GM12875 (cell line): ENCODE results near the gene PEX3.
A peak's percentile ranks its signal among the peaks of the same experiment; 100 is the strongest.
"Not testable (repeated sequence)": the region's sequence is repeated elsewhere in the genome, so short reads cannot be mapped to it uniquely, and the experiment has no call there.

Experiments used
- H3K4me3 ChIP-seq: one replicate; pipeline ENCODE4 v1.5.1; 2011; ENCODE audit warnings: low read depth, low read length, control low read depth
- TF ChIP-seq, protein P1 (sequence below): IDR thresholded peaks from 2 replicates; pipeline ENCODE4 v1.5.1; 2011; ENCODE audit warnings: low read depth, mild to moderate bottlenecking, control low read depth, inconsistent platforms, low read length, moderate library complexity, borderline replicate concordance; ENCODE audit not compliant: insufficient read depth

Gene PEX3

DNA sequence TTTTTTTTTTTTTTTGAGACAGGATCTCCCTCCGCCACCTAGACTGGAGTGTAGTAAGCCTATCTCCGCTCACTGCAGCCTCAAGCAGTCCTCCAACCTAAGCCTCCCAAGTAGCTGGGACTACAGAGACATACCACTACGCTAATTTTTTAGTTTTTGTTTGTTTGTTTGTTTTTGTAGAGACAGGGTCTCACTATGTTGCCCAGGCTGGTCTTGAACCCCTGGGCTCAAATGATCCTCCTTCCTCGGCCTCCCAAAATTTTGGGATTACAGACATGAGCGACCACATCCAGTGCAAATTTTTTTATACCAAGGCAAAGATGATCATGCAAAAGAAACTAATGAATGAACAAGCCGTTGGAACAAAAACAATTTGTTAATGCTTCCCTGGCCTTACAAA, 55.6 kb downstream of the PEX3 start:
- TF ChIP-seq, protein P1, sequence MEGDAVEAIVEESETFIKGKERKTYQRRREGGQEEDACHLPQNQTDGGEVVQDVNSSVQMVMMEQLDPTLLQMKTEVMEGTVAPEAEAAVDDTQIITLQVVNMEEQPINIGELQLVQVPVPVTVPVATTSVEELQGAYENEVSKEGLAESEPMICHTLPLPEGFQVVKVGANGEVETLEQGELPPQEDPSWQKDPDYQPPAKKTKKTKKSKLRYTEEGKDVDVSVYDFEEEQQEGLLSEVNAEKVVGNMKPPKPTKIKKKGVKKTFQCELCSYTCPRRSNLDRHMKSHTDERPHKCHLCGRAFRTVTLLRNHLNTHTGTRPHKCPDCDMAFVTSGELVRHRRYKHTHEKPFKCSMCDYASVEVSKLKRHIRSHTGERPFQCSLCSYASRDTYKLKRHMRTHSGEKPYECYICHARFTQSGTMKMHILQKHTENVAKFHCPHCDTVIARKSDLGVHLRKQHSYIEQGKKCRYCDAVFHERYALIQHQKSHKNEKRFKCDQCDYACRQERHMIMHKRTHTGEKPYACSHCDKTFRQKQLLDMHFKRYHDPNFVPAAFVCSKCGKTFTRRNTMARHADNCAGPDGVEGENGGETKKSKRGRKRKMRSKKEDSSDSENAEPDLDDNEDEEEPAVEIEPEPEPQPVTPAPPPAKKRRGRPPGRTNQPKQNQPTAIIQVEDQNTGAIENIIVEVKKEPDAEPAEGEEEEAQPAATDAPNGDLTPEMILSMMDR = no peak
- H3K4me3 ChIP-seq = no peak overlapping the region

DNA sequence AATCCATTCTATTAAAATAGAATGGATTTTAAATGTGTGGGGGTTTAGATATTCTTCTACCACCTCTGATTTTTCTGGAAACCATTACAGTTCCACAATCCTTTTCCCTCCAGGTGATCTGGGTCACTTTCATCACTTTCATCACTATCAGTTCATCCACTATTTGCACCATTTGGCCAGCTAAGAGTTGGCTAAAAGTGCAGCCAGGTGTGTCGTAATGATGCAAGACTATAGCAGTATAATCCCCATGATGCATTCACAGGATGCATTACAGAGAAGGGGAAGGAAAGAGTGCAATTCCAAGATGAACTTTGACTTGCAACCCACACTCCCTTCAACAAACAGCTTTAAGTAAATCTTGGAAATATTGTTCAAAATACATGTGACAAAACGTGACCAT, 56.0 kb downstream of the PEX3 start:
- TF ChIP-seq, protein P1 = no peak
- no peak overlapping the region for H3K4me3 ChIP-seq

DNA sequence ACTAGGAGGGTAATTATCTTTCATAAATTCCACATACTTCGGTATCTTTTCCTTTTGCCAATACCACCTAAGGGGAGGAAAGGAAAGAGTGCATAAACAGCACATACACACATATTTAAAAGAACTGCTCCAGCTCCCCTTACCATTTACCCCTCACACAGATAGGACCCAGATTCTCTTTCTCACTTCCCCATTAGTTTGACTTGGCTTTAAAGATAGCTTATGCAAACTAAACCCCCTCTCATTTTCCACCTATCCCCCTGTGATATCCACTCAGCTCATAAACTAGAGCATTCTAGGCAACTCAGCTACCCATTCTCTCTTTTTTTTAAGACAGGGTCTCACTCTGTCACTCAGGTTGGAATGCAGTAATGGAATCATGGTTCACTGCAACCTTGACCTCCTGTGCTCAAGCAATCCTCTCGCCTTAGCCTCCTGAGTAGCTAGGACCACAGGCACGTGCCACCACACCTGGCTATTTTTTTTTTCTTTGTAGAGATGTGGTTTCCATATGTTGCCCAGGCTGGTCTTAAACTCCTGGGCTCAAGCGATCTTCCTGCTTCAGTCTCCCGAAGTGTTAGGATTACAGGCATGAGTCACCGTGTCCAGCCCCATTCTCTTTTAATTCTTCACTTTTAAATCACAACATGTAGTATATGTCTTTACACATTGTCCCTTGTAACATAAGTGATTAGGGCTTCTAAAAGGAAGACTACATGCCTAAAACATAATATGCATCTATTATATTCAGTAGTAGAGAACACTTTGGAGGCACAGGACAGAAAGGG, 56.9 kb downstream of the PEX3 start:
- TF ChIP-seq, protein P1 = no peak
- H3K4me3 ChIP-seq = no peak overlapping the region

DNA sequence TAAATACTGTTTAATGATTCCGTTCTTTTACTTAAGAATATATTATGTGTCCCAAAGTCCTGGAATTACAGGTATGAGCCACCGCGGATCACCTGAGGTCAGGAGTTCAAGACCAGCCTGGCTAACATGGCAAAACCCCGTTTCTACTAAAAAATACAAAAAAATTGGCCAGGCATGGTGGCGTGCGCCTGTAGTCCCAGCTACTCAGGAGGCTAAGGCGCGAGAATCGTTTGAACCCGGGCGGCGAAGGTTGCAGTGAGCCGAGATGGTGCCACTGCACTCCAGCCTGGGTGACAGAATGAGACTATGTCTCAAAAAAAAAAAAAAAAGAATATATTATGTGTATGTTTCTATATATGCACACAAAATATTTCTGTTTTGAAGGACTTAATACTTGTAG, 59.7 kb downstream of the PEX3 start:
- not testable (repeated sequence) for H3K4me3 ChIP-seq

DNA sequence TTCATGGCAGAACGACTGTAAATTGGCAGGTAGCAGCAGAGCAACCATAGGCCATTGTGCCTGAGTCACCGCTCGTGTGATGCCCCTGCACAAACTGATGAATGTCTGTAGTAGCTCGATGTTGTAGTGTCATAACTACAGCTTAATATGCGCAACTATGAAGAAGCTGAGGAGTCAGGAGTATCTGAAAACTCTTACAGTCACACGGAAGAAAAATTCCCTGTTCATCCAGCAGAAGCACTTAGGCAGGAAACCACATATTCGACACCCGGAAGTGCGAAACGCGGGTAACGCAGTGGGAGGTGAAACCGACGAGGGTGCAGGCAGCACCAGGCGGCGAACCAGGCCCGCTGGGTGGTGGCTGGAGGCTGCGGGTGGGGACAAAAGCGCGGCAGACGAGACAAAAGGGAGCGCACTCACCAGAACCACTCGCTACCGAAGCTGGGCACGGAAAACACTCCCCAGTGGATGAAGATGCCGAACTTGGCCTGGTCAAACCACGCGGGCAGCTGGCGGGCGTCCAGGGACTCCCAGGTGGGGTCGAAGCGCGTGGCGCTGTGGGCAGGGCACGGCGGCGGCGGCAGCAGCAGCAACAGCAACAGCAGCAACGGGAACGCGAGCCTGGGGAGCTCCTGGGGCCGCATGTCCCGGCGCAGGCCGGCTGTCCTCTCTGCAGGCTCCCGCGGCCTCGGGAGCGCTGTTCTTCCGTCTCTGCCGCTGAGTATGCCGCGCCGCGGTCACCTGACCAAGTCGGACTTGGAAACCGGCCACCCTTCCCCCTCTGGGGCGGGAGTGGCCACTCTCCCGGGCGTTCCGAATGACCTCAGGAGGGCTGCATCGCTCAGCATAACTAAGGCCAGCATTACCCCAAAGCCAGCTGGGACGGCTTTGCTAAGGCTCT, 60.6 kb downstream of the PEX3 start, which contains the start of gene FUCA2:
Gene FUCA2 (minus strand): TSS at position 730 of the 901 bp plus-strand sequence. CDS start 86 bp downstream, at position 644.
- TF ChIP-seq, protein P1 = no peak
- H3K4me3 ChIP-seq = peak within 1 kb of the TSS; percentile 56

DNA sequence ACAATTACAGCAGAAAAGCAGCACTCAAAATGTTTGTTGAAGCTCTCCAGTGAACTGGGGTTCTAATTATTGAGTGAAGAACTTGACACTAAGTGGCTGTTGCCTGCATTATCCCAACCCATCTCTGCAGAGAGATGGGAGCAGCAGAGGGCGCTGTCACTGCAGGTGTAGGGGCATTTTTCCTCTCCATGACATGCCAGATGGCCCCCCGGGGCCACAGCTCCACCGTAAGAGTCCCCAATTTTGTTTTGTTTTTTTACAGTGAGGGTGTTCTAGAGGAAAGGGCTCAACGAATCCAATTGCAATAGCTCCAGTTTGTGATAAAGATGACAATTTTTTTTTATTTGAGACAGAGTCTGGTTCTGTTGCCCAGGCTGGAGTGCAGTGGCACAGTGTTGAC, 62.8 kb downstream of the PEX3 start:
- TF ChIP-seq, protein P1 = peak; percentile 67
- H3K4me3 ChIP-seq = no peak overlapping the region

DNA sequence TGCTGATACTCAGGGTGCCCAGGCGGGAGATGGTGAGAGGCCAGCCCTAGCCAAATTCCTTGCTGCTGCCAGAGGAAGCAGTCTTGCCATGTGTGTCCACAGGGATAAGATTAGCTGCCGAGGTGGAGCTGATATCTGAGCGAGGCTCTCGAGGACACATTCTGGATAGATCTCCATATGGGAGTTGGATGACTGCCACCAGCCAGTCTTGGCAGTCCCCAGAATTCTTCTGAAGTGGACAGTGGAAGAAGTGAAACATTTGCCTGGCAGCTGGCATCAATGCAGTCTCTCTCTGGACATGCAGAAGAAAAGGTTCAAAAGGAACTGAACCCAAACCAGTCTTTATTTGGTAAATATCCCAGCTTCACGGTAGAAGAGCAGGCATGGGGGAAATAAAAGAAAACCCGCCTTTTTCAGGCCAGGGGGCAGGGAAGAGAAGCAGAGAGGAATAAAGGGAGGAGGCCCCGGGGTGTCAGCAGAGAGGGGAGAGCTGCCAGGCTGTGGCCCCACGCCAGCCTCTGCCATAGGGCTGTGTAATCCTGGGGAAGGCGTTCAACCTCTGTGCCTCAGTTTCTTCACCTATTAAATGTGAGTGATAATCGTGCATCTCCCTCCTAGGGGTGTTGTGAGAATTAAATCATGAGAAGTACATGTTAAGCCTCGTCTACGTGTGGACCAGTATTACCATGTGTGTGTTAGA, 64.6 kb downstream of the PEX3 start:
- H3K4me3 ChIP-seq = no peak overlapping the region
- TF ChIP-seq, protein P1 = no peak
